NCI-H510A treated with DMSO at 0.1 percent for 48 hours (cell line): ENCODE measurements around the gene PDZD8.
A peak's percentile ranks its signal among the peaks of the same experiment; 100 is the strongest.
"Not testable (repeated sequence)": the region's sequence is repeated elsewhere in the genome, so short reads cannot be mapped to it uniquely, and the experiment has no call there.

Experiments
- DNase-seq: peaks from one replicate; lab custom pipeline; 2025; lab: John Stamatoyannopoulos, UW

Gene PDZD8

GRCh38 chr10:117290872-117291271, 84.4 kb downstream of the PDZD8 start:
- DNase-seq = not testable (repeated sequence)

- DNase-seq = no peak
Observed at GRCh38 chr10:117284716-117285494, 90.3 kb downstream of the PDZD8 start.

GRCh38 chr10:117277675-117278074, 97.6 kb downstream of the PDZD8 start:
- DNase-seq = no peak

- DNase-seq = no peak
Observed at GRCh38 chr10:117275121-117275520, 100.1 kb downstream of the PDZD8 start.

- no peak for DNase-seq
Observed at GRCh38 chr10:117274509-117274908, 100.7 kb downstream of the PDZD8 start.

- no peak for DNase-seq
Observed at GRCh38 chr10:117273980-117274379, 101.3 kb downstream of the PDZD8 start.

- DNase-seq = no peak
Observed at GRCh38 chr10:117272195-117273076, 102.8 kb downstream of the PDZD8 start.

- DNase-seq = no peak
Observed at GRCh38 chr10:117271427-117271826, 103.8 kb downstream of the PDZD8 start.

GRCh38 chr10:117268907-117269306, 106.3 kb downstream of the PDZD8 start:
- DNase-seq = no peak

GRCh38 chr10:117268258-117268657, 107.0 kb downstream of the PDZD8 start:
- no peak for DNase-seq

- DNase-seq = no peak
Observed at GRCh38 chr10:117266812-117267211, 108.4 kb downstream of the PDZD8 start.

- DNase-seq = no peak
Observed at GRCh38 chr10:117266400-117266799, 108.8 kb downstream of the PDZD8 start.

- peak; percentile 39 for DNase-seq
Observed at GRCh38 chr10:117264782-117265181, 110.5 kb downstream of the PDZD8 start.

GRCh38 chr10:117262903-117263293, 112.3 kb downstream of the PDZD8 start:
- no peak for DNase-seq

- DNase-seq = no peak
Observed at GRCh38 chr10:117262291-117262902, 112.8 kb downstream of the PDZD8 start.

- no peak for DNase-seq
Observed at GRCh38 chr10:117261501-117261900, 113.7 kb downstream of the PDZD8 start.

GRCh38 chr10:117260084-117260483, 115.2 kb downstream of the PDZD8 start:
- DNase-seq = no peak

- no peak for DNase-seq
Observed at GRCh38 chr10:117259279-117259678, 116.0 kb downstream of the PDZD8 start.

- DNase-seq = no peak
Observed at GRCh38 chr10:117257721-117258120, 117.5 kb downstream of the PDZD8 start.

GRCh38 chr10:117256910-117257309, 118.3 kb downstream of the PDZD8 start:
- no peak for DNase-seq

GRCh38 chr10:117255835-117256460, 119.3 kb downstream of the PDZD8 start:
- no peak for DNase-seq
